HG02884 (cell line): Measurements from ENCODE around the gene LCE4A.

Source experiments
- ATAC-seq: cut with Tn5 transposase; IDR thresholded peaks from one replicate; pipeline ENCODE4 v1.9.1; 2021; ENCODE audit warnings: mild to moderate bottlenecking, moderate library complexity; ENCODE audit not compliant: unreplicated experiment

The LCE4A gene

GRCh38 chr1:152745289-152745704, 37.3 kb downstream of the LCE4A start:
- no peak for ATAC-seq

GRCh38 chr1:152745765-152746444, 37.9 kb downstream of the LCE4A start:
- no peak for ATAC-seq

GRCh38 chr1:152747831-152748230, 39.9 kb downstream of the LCE4A start:
- ATAC-seq: no peak

GRCh38 chr1:152752225-152752624, 44.3 kb downstream of the LCE4A start:
- ATAC-seq: no peak

GRCh38 chr1:152753586-152753985, 45.6 kb downstream of the LCE4A start:
- no peak for ATAC-seq

DNA sequence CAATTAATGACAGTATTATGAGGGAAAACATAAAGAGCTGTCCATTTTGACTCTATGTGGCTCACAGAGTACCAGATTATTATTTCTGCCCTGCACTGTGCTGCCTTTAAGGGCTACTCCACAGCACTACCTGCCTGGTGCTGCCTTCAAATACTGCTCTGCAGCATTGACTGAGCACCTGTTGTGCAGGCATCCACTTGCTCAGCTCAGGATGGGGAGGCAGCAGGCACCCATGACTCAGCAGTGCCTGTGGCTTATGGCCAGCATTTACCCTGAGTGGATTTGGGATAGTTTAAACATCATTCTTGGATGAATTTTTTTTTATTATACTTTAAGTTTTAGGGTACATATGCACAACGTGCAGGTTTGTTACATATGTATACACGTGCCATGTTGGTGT, 48.9 kb downstream of the LCE4A start:
- ATAC-seq: no peak

GRCh38 chr1:152757747-152758146, 49.8 kb downstream of the LCE4A start, which contains the start of gene KPRP:
Gene KPRP, plus strand, starts transcription at chr1:152758025. Its CDS starts 1,564 bp downstream, at chr1:152759589.
- ATAC-seq: no peak

DNA sequence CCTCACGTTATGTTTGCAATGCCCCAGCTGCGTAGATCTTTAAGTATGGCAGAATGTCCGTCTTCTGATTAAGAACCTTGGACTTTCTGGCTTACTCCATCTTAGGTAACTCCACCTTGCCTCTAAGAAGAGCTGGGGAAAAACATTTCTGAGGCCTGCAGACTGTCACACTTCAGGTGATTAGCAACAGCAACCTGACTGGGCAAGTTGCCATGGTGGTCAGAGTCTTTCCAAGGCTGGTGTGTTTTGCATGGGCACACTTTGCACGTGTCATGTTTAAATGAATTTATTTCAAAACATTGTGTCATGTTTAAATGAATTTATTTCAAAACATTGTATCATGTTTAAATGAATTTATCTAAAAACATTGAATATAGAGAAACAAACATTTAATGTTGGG, 50.7 kb downstream of the LCE4A start:
- no peak for ATAC-seq
